Iris pigment epithelial cell (primary cell): ENCODE measurements around the gene RAB4B.
A peak's percentile ranks its signal among the peaks of the same experiment; 100 is the strongest.
"Not testable (repeated sequence)": the region's sequence is repeated elsewhere in the genome, so short reads cannot be mapped to it uniquely, and the experiment has no call there.

Experiments
- DNase-seq: peaks from one replicate; pipeline ENCODE4 v3.0.0-alpha.2; 2011; ENCODE audit warnings: low read depth

The RAB4B gene

GRCh38 chr19:40780582-40780981 is 2.5 kb downstream of the RAB4B start:
- DNase-seq, result no peak

GRCh38 chr19:40781140-40781539 is 3.1 kb downstream of the RAB4B start:
- DNase-seq, result no peak

- DNase-seq, result no peak
These were observed 5.7 kb downstream of the RAB4B start for GRCh38 chr19:40783711-40784110.

- DNase-seq, result not testable (repeated sequence)
These were observed 6.1 kb downstream of the RAB4B start for GRCh38 chr19:40784146-40784545.

- no peak for DNase-seq
These were observed 7.5 kb downstream of the RAB4B start for GRCh38 chr19:40785526-40785925.

GRCh38 chr19:40786060-40787037 is 8.3 kb downstream of the RAB4B start:
- DNase-seq, result no peak

- no peak for DNase-seq
These were observed 13.3 kb downstream of the RAB4B start for GRCh38 chr19:40791349-40791748.

- no peak for DNase-seq
These were observed 13.9 kb downstream of the RAB4B start for GRCh38 chr19:40791996-40792395.

GRCh38 chr19:40797166-40797962 is 19.3 kb downstream of the RAB4B start:
- no peak for DNase-seq

GRCh38 chr19:40797963-40798682 is 20.1 kb downstream of the RAB4B start:
- peak; percentile 40 for DNase-seq

- peak; percentile 100 for DNase-seq
These were observed 20.9 kb downstream of the RAB4B start, which contains the start of gene EGLN2 for GRCh38 chr19:40798683-40799557. Gene EGLN2 (plus strand): TSS chr19:40799191. CDS start chr19:40800573, 1,382 bp downstream.

GRCh38 chr19:40799558-40800338 is 21.7 kb downstream of the RAB4B start:
- no peak for DNase-seq

- no peak for DNase-seq
These were observed 22.4 kb downstream of the RAB4B start for GRCh38 chr19:40800339-40800996.

- no peak for DNase-seq
These were observed 22.9 kb downstream of the RAB4B start for GRCh38 chr19:40800997-40801377.

- no peak for DNase-seq
These were observed 23.6 kb downstream of the RAB4B start for GRCh38 chr19:40801426-40802299.

GRCh38 chr19:40802300-40803169 is 24.5 kb downstream of the RAB4B start:
- no peak for DNase-seq

GRCh38 chr19:40803170-40803856 is 25.3 kb downstream of the RAB4B start:
- DNase-seq, result no peak
